Psoas muscle (tissue), 8 donors: ENCODE data around the gene TMEFF2. TPM values are rescaled to one million over a fixed set of nuclear protein-coding genes. Genes with fewer than 3 reads are reported as not detected.

Experiments
- ATAC-seq, 4 donors: fragments of 200-7000 bp; cut with Tn5 transposase; one replicate each; pipeline ENCODE4 v1.9.1; 2020; ENCODE audit warnings: moderate library complexity in 3 of 4, mild to moderate bottlenecking in 2 of 4
- DNase-seq, 2 donors: peaks; one replicate each; pipeline ENCODE4 v3.0.0-alpha.2; 2020
- H3K27ac ChIP-seq: fragments of 200-600 bp; one replicate; pipeline ENCODE4 v1.8.0; 2022
- H3K27me3 ChIP-seq, 3 donors: fragments of 200-600 bp in 1 of 3; one replicate each; pipeline versions ENCODE4 v1.6.1 to v1.8.0; 2013 to 2022; ENCODE audit warnings: low read length in 2 of 3, mild to moderate bottlenecking in 2 of 3, moderate library complexity in 1 of 3; ENCODE audit not compliant: insufficient read depth in 3 of 3
- H3K36me3 ChIP-seq, 2 donors: fragments of 200-600 bp in 1 of 2; one replicate each; pipeline versions ENCODE4 v1.6.1 to v1.8.0; 2013 to 2022; ENCODE audit warnings: low read depth in 1 of 2, mild to moderate bottlenecking in 1 of 2, moderate library complexity in 1 of 2; ENCODE audit not compliant: insufficient read depth in 1 of 2
- H3K4me1 ChIP-seq: fragments of 200-600 bp; one replicate; pipeline ENCODE4 v1.8.0; 2022
- H3K4me3 ChIP-seq: fragments of 200-600 bp; one replicate; pipeline ENCODE4 v1.8.0; 2022; ENCODE audit warnings: mild to moderate bottlenecking
- H3K9me3 ChIP-seq: fragments of 200-600 bp; one replicate; pipeline ENCODE4 v1.8.0; 2022
- CTCF ChIP-seq: fragments of 200-600 bp; IDR thresholded peaks from one replicate; pipeline ENCODE4 v1.8.0; 2022; ENCODE audit warnings: antibody characterized with exemption
- WGBS, 3 donors: extraction: QIAGEN DNeasy Blood & Tissue Kit; methylation state at CpG; one replicate each; pipeline versions ENCODE4 v1.1.6 to v1.1.7; 2013; 5-methylcytosine and 5-hydroxymethylcytosine counted together
- intact Hi-C, 2 donors: fragments of 100-400 bp; cut with DNase I; formaldehyde crosslinking; loops; one replicate each; pipeline versions ENCODE4 v1.11.0 to v1.14.2; 2022
- polyA plus RNA-seq, 3 donors: library from polyadenylated mRNA; stranded (reverse); fragments of 200-250 nt; gene quantifications; one replicate each; pipeline ENCODE4 v1.2.3, GENCODE V29; 2013
- total RNA-seq, 4 donors: library from RNA; stranded (reverse); fragmentation: NEBNext Ultra II Directional in 2 of 4; extraction: Animal tissue kit (Norgen Biotek cat#: 25700) in 2 of 4; gene quantifications; one replicate each; pipeline versions ENCODE4 v1.2.1 to v1.2.4, GENCODE V29; 2021 to 2023
- donor health status: healthy with polysubstance abuse.
- donor health status: DM: no; HTN: no; CAD: no; lungs with moderate emphysema.
- donor health status: Bipolar disorder and iron deficiency.
- donor health status: healthy.
- donor health status: DM: yes; HTN: yes; CAD: no.
- donor health status: DM: no; HTN: no; CAD: no.
- donor health status: DM: no; HTN: no; CAD: no.
- donor health status: DM: yes; HTN: yes; CAD: no.

The TMEFF2 gene
- total and polyA plus RNA-seq, 7 donors: 0.07 to 0.47 (median 0.16) TPM; not detected in 4

- DNase-seq: no peak
These were observed 178.5 kb downstream of the TMEFF2 start for GRCh38 chr2:192016265-192016664.

DNA sequence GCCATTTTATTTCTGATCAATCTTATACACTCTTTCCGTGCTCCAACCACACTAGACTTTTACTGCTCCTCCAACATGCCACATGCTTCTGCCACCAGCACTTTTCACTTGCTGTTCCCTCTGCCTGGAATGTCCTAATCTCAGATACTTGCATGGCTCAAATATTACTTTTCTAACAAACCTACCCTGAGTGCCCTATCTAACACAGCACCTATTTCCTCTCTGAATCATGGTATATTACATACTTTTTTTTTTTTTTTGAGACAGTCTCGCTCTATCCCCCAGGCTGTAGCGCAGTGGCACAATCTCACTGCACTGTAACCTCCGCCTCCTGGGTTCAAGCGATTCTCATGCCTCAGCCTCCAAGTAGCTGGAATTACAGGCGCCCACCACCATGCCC is 181.5 kb downstream of the TMEFF2 start:
- 96 to 100% (median 100%) methylated on average over 6 of the region's 6 CpGs for WGBS, 3 donors
- no peaks in the 10 kb centered on the region for H3K27me3 ChIP-seq
- no peak overlapping the region for H3K27ac ChIP-seq
- ATAC-seq (no peak), DNase-seq (no peak)
- H3K36me3 ChIP-seq: no peaks in the 10 kb centered on the region
- H3K9me3 ChIP-seq: no peaks in the 10 kb centered on the region
- H3K4me3 ChIP-seq: no peak overlapping the region
- no peak for TF ChIP-seq CTCF
- no peaks in the 10 kb centered on the region for H3K4me1 ChIP-seq
- intact Hi-C loops: no loop called here

More at GRCh38 chr2:192016265-192016664, 178.5 kb downstream of the TMEFF2 start:
- Histone ChIP-seq H3K9me3 (no peaks in the 10 kb centered on the region), H3K4me3 (no peak overlapping the region), H3K27me3 (no peaks in the 10 kb centered on the region), H3K4me1 (no peaks in the 10 kb centered on the region), H3K27ac (no peak overlapping the region), H3K36me3 (no peaks in the 10 kb centered on the region)
- intact Hi-C loops: no loop called here
- TF ChIP-seq CTCF: no peak
- WGBS, 3 donors: 92 to 100% (median 95%) methylated on average over 1 of the region's 1 CpG
- ATAC-seq: no peak

DNA sequence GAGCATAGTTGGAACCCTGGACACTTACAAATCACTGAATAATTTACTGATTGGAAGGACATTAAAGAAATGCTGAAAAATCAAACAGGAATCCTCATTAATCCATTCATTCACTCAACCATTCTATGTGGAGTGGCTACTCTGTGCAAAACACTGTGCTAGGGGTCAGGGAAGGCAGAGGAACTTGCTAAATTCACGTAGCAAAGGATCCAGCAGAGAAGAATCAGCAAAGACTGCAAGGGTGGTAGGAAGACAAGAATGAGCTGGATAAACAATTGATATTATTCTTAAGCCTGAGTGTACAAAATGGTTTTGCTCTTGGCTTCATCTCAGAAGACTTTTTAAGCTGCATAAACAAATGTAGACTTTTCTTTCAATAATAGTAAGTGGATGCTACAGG is 183.5 kb downstream of the TMEFF2 start:
- Histone ChIP-seq H3K36me3 (no peaks in the 10 kb centered on the region), H3K27ac (no peak overlapping the region), H3K27me3 (no peaks in the 10 kb centered on the region), H3K9me3 (no peaks in the 10 kb centered on the region), H3K4me3 (no peak overlapping the region), H3K4me1 (no peaks in the 10 kb centered on the region)
- no peak for ATAC-seq
- no peak for TF ChIP-seq CTCF
- intact Hi-C loops: no loop called here
- 74 to 94% (median 90%) methylated on average over 1 of the region's 1 CpG for WGBS, 3 donors
- no peak for DNase-seq

DNA sequence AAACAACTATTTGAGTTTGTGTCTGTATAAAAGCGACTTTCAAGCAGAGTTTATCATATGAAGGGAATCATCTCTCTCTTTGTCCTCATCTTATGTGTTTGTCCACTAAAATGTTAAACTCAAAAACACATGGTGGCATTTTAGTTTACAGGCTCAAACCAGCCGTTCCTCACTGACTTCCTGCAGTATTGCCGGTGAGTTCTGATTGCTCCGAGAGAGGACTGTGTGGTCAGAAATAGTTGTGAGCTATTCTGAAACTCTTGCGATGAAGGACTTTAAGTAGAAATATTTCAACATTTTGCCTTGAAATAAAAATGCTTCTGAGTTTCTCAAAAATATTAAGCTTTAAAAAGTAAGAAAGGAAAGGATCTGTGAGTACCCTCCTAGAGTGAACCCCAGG is 184.7 kb downstream of the TMEFF2 start:
- DNase-seq (no peak), ATAC-seq (no peak)
- intact Hi-C loops: no loop called here
- Histone ChIP-seq H3K4me1 (no peaks in the 10 kb centered on the region), H3K27ac (no peak overlapping the region), H3K27me3 (no peaks in the 10 kb centered on the region), H3K4me3 (no peak overlapping the region), H3K36me3 (no peaks in the 10 kb centered on the region), H3K9me3 (no peaks in the 10 kb centered on the region)
- TF ChIP-seq CTCF: no peak
- 58 to 62% (median 62%) methylated on average over 5 of the region's 5 CpGs for WGBS, 3 donors

DNA sequence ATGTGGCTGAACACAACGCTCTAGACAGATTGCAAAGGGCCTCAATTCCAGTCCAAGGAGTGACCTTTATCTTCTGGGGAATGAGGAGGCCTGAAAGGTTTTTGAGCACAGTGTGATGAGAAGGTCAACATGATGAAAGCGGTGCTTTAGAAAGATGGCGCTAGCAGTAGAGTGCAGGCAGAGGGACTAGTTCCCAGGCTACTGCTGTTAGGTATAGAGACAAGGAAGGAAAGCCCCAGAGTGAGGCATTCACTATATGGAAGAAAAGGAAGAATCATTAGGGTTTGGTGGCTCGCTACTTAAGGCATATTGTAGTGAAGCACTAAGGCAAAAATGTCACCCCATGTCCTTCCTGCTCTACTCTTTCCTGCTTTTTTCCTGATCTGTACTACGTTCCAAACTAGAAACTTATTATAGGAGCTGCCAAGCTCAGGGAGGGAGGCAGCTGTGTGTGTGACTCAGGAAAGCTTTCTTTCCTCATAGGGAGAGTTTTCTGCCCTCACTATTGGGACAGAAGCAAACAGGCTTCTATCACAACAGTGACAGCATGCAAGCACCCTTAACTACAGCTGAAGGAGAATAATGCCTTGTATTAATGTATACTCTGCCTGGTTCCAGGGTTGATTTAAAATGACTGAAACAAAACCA is 187.0 kb downstream of the TMEFF2 start:
- ATAC-seq (no peak), DNase-seq (no peak)
- Histone ChIP-seq H3K4me1 (no peaks in the 10 kb centered on the region), H3K27me3 (no peaks in the 10 kb centered on the region), H3K9me3 (no peaks in the 10 kb centered on the region), H3K4me3 (no peak overlapping the region), H3K27ac (no peak overlapping the region), H3K36me3 (no peaks in the 10 kb centered on the region)
- WGBS, 3 donors: 77 to 80% (median 78%) methylated on average over 5 of the region's 5 CpGs
- intact Hi-C loops: no loop called here
- no peak for TF ChIP-seq CTCF
